NCI-H1930 (cell line): Measurements from ENCODE around the gene WWTR1.

Experiments
- DNase-seq, 2 experiments: peaks; one replicate each; lab custom pipeline; 2025; lab: John Stamatoyannopoulos, UW

WWTR1 gene

GRCh38 chr3:149592758-149593240, 65.0 kb downstream of the WWTR1 start:
- DNase-seq, result no peak

GRCh38 chr3:149590691-149591441, 67.0 kb downstream of the WWTR1 start:
- no peak for DNase-seq

- DNase-seq, result no peak
Observed at GRCh38 chr3:149589332-149589731, 68.5 kb downstream of the WWTR1 start.

GRCh38 chr3:149588909-149589308, 68.9 kb downstream of the WWTR1 start:
- no peak for DNase-seq

- DNase-seq, result no peak
Observed at GRCh38 chr3:149587383-149587782, 70.4 kb downstream of the WWTR1 start.

GRCh38 chr3:149586871-149587270, 71.0 kb downstream of the WWTR1 start:
- no peak for DNase-seq

- no peak for DNase-seq
Observed at GRCh38 chr3:149585401-149585726, 72.5 kb downstream of the WWTR1 start.

GRCh38 chr3:149583921-149584635, 73.7 kb downstream of the WWTR1 start:
- DNase-seq, result no peak

- DNase-seq, result no peak
Observed at GRCh38 chr3:149582395-149582794, 75.4 kb downstream of the WWTR1 start.

GRCh38 chr3:149581681-149582370, 76.0 kb downstream of the WWTR1 start:
- no peak for DNase-seq

- no peak for DNase-seq
Observed at GRCh38 chr3:149581248-149581647, 76.6 kb downstream of the WWTR1 start.

- no peak for DNase-seq
Observed at GRCh38 chr3:149579838-149580542, 77.8 kb downstream of the WWTR1 start.

- DNase-seq, result no peak
Observed at GRCh38 chr3:149579161-149579560, 78.7 kb downstream of the WWTR1 start.

- no peak for DNase-seq
Observed at GRCh38 chr3:149577801-149578200, 80.0 kb downstream of the WWTR1 start.

- DNase-seq, result no peak
Observed at GRCh38 chr3:149575961-149576564, 81.8 kb downstream of the WWTR1 start.

GRCh38 chr3:149575213-149575960, 82.4 kb downstream of the WWTR1 start:
- no peak for DNase-seq

GRCh38 chr3:149572796-149573414, 84.9 kb downstream of the WWTR1 start:
- DNase-seq, result no peak

GRCh38 chr3:149571381-149571780, 86.4 kb downstream of the WWTR1 start:
- DNase-seq, result no peak

GRCh38 chr3:149570016-149570415, 87.8 kb downstream of the WWTR1 start:
- DNase-seq, result no peak

GRCh38 chr3:149567381-149567780, 90.4 kb downstream of the WWTR1 start:
- DNase-seq, result no peak
